ENCODE measurements around the gene ZNF525. TPM values are rescaled to one million over a fixed set of nuclear protein-coding genes. Genes with fewer than 3 reads are reported as not detected.
"Not testable (repeated sequence)": the region's sequence is repeated elsewhere in the genome, so short reads cannot be mapped to it uniquely, and the experiment has no call there.

ZNF525 gene
- 12.4 TPM for polyA plus RNA-seq

DNA sequence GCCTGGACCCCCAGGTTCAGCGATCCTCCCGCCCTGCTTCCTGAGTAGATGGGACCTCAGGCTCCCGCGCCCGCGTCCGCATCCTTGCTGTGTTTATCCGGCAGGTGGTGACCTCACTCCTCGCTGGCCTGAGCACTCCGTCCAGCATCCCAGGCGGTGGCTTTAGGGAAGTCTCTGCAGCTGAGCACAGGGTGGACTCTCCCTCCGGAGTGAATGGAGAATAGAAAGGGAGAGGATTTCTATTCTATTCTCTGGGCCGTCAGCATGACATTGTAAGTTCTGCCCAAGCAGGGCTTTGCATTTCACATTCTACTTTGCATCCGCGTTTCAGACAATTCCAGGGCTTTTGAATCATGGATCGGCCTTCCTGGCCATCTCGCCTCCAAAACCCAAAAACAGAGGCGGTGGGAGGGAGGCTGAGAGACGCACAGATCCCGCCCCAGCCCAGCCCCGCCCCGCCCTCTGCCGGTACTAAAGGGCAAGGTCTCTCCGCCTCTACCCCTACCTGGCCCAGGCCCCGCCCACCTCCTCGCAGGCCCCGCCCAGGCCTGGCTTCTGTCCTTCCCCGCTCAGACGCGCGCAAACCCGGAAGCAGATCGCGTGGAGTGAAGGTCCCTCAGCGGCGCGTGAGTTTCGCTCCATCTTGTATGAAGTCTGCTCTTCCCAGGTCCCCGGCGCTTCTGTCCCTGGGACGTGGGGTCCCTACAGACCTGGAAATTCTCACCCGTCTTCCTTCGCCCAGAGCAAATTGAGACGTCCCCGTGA is at the start of gene ZNF525:
ZNF525 (plus strand) TSS at position 572 of the 765 bp plus-strand sequence. CDS start 6,577 bp downstream, outside the sequence.
- peaks cover 0 to 10% (median 9%) of the 10 kb centered on the region in 3 donors for H3K9me3 Mint-ChIP-seq
- H3K36me3 Mint-ChIP-seq: peaks cover 9% of the 10 kb centered on the region
- H3K4me1 Mint-ChIP-seq: peaks cover 14 to 19% (median 19%) of the 10 kb centered on the region in 3 donors
- peak within 1 kb of the TSS; percentile 90 to 100 (median 98) for H3K4me3 Mint-ChIP-seq
- H3K27me3 Mint-ChIP-seq: no peaks in the 10 kb centered on the region
- peak within 1 kb of the TSS; percentile 91 to 96 (median 95) for H3K27ac Mint-ChIP-seq

DNA sequence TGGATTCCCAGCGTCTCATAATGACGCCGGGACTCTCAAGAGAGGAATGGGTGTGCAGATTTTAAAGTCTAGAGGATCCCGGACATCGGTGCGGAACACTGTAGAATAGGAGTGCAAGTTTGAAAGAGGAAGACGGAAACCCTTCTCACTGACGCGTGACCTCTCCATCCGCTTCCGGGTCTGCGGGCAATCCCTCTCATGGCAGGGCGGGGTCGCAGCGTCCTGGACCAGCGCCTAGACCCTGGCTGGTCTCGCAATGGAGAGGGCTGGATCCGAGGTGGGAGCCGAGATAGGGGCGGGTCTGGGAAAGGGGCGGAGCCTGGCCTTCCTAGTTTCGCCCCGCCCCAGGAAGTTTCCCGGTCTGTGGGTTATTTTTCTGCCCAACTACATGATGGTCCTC is 36.5 kb upstream of the ZNF525 start:
- Mint-ChIP-seq H3K4me1 (peaks cover 2 to 15% (median 2%) of the 10 kb centered on the region in 3 donors), H3K36me3 (peaks cover 2% of the 10 kb centered on the region), H3K27ac (no peak overlapping the region), H3K4me3 (peak overlapping the region in 3 of 4 donors; percentile 19 to 62 (median 61)), H3K27me3 (peaks cover 4% of the 10 kb centered on the region), H3K9me3 (peaks cover 13 to 45% (median 24%) of the 10 kb centered on the region in 3 donors)

DNA sequence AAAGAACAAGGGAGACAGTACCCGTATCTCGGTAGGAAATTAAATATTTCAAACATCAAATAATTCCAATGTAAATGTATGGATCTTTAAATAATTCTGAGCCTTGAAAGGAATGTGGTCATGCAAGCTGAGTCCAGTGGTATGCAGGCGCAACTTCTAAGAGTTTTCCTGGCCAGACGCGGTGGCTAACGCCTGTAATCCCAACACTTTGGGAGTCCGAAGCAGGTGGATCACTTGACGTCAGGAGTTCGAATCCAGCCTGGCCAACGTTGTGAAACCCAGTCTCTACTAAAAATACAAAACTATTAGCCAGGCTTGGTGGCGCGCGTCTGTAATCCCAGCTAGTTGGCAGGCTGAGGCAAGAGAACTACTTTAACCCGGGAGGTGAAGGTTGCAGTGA is 33.0 kb upstream of the ZNF525 start:
- Mint-ChIP-seq H3K9me3 (peaks cover 9 to 29% (median 13%) of the 10 kb centered on the region in 3 donors), H3K4me1 (peaks cover 8 to 24% (median 8%) of the 10 kb centered on the region in 3 donors), H3K4me3 (peak overlapping the region; percentile 73 to 79 (median 76)), H3K27me3 (peaks cover 4% of the 10 kb centered on the region), H3K27ac (no peak overlapping the region), H3K36me3 (peaks cover 8% of the 10 kb centered on the region)

DNA sequence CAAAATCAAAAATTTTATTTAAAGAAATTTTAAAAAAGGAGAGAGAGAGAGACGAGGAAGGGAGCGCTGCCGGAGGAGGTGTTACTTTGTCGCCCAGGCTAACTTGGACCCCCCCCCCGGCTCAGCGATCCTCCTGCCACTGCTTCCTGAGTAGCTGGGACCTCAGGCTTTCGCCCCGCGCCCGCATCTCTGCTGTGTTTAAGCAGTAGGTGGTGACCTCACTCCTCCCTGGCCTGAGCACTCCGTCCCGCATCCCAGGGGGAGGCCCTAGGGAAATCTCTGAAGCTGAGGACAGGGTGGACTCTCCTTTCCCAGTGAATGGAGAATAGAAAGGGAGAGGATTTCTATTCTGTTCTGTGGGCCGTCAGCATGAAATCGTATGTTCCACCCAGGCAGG is 32.4 kb upstream of the ZNF525 start:
- peak overlapping the region; percentile 91 to 99 (median 98) for H3K4me3 Mint-ChIP-seq
- peaks cover 4% of the 10 kb centered on the region for H3K27me3 Mint-ChIP-seq
- H3K36me3 Mint-ChIP-seq: peaks cover 8% of the 10 kb centered on the region
- peaks cover 9 to 25% (median 12%) of the 10 kb centered on the region in 3 donors for H3K9me3 Mint-ChIP-seq
- H3K4me1 Mint-ChIP-seq: peaks cover 8 to 24% (median 8%) of the 10 kb centered on the region in 3 donors
- H3K27ac Mint-ChIP-seq: peak overlapping the region; percentile 88 to 91 (median 90)

DNA sequence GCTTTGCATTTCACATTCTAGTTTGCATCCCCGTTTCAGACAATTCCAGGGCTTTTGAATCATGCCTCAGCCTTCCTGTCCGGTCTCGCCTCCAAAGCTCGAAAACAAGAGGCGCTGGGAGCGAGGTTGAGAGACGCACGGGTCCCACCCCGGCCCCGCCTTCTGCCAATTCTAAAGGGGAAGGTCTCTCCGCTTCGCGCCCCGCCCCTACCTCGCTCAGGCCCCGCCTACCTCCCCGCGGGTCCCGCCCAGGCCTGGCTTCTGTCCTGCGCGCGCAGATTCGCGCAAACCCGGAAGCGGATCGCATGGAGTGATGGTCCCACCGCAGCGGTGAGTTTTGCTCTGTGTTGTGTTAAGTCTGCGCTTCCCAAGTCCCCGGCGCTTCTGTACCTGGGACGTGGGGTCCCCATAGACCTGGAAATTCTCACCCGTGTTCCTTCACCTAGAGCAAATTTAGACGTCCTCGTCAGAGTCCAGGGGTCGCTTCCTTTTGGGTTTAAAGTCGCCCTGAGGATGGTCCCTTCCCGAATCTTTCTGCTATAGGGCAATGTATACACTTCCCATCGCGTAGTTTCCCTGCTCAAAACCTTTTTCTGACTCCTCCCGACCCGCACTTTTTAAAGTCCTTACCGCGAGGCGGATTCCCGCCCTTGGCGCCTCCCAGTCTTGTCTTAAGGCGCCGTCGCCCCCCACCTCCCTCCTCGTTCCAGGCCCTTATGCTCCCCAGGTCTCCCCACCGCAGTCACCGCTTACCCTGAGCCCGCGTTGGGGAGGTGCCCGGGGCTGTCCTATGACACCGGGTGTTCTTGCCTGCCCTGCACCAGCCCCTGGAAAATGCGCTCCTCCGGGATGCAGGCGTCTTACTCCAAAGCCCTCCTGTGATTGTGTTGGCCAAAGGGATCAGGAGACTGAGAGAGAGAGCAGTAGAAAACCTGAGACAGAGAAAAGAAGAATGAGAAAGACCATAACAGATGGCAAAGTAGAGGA is 31.7 kb upstream of the ZNF525 start, which contains the start of gene ZNF845:
ZNF845 (plus strand) TSS at position 287 of the 987 bp plus-strand sequence. CDS start 7,559 bp downstream, outside the sequence.
- H3K4me1 Mint-ChIP-seq: peaks cover 7 to 24% (median 8%) of the 10 kb centered on the region in 3 donors
- H3K27ac Mint-ChIP-seq: peak within 1 kb of the TSS; percentile 88 to 91 (median 90)
- H3K9me3 Mint-ChIP-seq: peaks cover 5 to 20% (median 8%) of the 10 kb centered on the region in 3 donors
- H3K36me3 Mint-ChIP-seq: peaks cover 12% of the 10 kb centered on the region
- H3K4me3 Mint-ChIP-seq: peak within 1 kb of the TSS; percentile 91 to 99 (median 98)
- peaks cover 1% of the 10 kb centered on the region for H3K27me3 Mint-ChIP-seq

DNA sequence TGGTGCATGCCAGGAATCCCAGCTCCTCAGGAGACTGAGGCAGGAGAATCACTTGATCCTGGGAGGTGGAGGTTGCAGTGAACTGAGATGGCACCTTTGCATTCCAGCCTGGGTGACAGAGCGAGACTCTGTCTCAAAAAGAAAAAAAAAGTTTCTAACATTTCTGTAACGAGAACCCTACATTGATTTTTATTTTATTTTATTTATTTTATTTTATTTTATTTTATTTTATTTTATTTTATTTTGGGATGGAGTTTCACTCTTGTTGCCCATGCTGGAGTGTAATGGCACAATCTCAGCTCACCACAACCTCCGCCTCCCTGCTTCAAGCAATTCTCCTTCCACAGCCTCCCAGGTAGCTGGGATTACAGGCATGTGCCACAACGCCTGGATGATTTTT is 21.1 kb upstream of the ZNF525 start:
- Mint-ChIP-seq H3K36me3 (peaks cover 66% of the 10 kb centered on the region), H3K9me3 (peaks cover 10 to 40% (median 23%) of the 10 kb centered on the region in 3 donors)
- H3K4me1 Mint-ChIP-seq, H3K4me3 Mint-ChIP-seq, H3K27me3 Mint-ChIP-seq, H3K27ac Mint-ChIP-seq: not testable (repeated sequence)

DNA sequence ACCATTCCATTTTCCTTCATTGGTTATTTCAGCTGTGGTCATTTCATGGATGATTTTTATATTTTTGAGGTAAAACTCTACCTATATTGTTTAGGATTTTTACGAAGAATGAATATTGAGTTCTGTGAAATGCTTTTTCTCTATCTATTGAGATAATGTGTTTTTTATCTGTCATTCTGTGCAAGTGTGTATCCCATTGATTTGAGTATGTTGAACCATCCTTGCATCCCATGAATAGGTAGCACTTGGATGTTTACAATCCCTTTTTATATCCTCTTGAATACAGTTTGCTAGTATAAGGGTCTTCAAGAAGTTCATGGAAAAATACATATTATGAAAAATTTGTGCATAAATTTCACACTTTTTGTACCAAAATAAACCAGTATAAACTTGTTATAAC is 9.8 kb upstream of the ZNF525 start:
- peaks cover 8% of the 10 kb centered on the region for H3K36me3 Mint-ChIP-seq
- H3K9me3 Mint-ChIP-seq: peaks cover 22 to 45% (median 41%) of the 10 kb centered on the region in 3 donors
- peaks cover 0 to 1% (median 0%) of the 10 kb centered on the region in 3 donors for H3K4me1 Mint-ChIP-seq
- H3K27me3 Mint-ChIP-seq: no peaks in the 10 kb centered on the region
- H3K4me3 Mint-ChIP-seq: peak overlapping the region in 1 of 4 donors; percentile 5
- H3K27ac Mint-ChIP-seq: peak overlapping the region in 1 of 3 donors; percentile 19

DNA sequence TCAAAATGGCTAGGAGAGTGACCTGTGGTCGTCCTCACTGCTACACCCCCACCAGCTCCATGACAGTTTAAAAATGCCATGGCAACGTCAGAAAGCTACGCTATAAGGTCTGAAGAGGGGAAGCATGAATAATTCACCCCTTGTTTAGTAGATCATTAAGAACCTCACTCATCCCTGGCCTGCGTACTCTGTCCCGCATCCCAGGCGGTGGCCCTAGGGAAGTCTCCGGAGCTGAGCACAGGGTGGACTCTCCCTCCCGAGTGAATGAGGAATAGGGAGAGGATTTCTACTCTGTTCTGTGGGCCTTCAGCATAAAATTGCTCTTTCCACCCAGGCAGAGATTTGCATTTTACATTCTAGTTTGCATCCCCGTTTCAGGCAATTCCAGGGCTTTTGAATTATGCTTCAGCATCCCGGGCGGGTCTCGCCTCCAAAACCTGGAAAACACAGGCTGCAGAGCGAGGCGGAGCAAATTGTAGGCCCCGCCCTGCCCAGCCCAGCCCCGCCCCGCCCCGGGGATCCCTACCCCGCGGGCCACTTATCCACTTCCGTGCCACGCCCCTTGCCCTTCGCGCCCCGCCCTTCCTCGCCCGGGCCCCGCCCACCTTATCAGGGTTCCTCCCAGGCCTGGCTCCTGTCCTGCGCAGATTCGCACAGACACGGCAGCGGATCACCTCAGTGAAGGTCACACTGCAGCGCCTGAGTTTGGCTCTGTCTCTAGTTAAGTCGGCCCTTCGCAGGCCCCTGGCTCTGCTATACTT is 7.5 kb upstream of the ZNF525 start:
- no peak overlapping the region for H3K27ac Mint-ChIP-seq
- peaks cover 0 to 1% (median 0%) of the 10 kb centered on the region in 3 donors for H3K4me1 Mint-ChIP-seq
- no peaks in the 10 kb centered on the region for H3K36me3 Mint-ChIP-seq
- peaks cover 13 to 32% (median 25%) of the 10 kb centered on the region in 3 donors for H3K9me3 Mint-ChIP-seq
- H3K4me3 Mint-ChIP-seq: peak overlapping the region in 1 of 4 donors; percentile 8
- H3K27me3 Mint-ChIP-seq: no peaks in the 10 kb centered on the region

DNA sequence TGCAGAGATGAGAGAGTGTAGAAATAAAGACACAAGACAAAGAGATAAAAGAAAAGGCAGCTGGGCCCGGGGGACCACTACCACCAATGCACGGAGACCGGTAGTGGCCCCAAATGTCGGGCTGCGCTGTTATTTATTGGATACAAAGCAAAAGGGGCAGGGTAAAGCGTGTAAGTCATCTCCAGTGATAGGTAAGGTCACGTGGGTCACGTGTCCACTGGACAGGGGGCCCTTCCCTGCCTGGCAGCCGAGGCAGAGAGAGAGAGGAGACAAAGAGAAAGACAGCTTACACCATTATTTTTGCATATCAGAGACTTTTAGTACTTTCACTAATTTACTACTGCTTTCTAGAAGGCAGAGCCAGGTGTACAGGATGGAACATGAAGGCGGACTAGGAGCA is 5.4 kb upstream of the ZNF525 start:
- H3K4me1 Mint-ChIP-seq, H3K27ac Mint-ChIP-seq, H3K27me3 Mint-ChIP-seq, H3K36me3 Mint-ChIP-seq: not testable (repeated sequence)
- Mint-ChIP-seq H3K9me3 (peaks cover 5 to 20% (median 19%) of the 10 kb centered on the region in 3 donors), H3K4me3 (peak overlapping the region in 1 of 4 donors; percentile 29)

DNA sequence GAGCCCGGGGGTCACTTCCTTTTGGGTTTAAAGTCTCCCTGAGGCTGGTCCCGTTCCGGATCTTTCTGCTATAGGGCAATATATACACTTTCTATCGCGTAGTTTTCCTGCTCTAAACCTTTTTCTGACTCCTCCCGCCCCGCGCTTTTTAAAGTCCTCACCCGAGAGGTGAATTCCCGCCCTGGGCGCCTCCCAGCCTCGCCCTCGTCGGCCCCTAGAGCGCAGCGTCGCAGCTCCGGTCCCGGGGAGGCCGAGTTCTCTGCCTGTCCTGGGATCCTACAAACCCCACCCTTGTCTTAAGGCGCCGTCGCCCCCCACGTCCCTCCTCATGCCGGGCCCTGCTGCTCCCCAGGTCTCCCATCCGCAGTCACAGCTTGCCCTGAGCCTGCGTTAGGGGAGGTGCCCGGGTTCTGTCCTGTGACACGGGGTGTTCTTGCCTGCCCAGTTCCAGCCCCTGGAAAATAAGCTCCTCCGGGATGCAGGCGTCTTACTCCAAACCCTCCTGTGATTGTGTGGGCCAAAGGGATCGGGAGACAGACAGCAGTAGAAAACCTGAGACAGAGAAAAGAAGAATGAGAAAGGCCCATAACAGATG is 491 bp downstream of the ZNF525 start:
- peaks cover 1 to 11% (median 9%) of the 10 kb centered on the region in 3 donors for H3K9me3 Mint-ChIP-seq
- H3K4me3 Mint-ChIP-seq: peak overlapping the region; percentile 90 to 100 (median 98)
- H3K36me3 Mint-ChIP-seq: peaks cover 12% of the 10 kb centered on the region
- no peaks in the 10 kb centered on the region for H3K27me3 Mint-ChIP-seq
- peaks cover 14 to 19% (median 19%) of the 10 kb centered on the region in 3 donors for H3K4me1 Mint-ChIP-seq
- peak overlapping the region; percentile 91 to 96 (median 95) for H3K27ac Mint-ChIP-seq

DNA sequence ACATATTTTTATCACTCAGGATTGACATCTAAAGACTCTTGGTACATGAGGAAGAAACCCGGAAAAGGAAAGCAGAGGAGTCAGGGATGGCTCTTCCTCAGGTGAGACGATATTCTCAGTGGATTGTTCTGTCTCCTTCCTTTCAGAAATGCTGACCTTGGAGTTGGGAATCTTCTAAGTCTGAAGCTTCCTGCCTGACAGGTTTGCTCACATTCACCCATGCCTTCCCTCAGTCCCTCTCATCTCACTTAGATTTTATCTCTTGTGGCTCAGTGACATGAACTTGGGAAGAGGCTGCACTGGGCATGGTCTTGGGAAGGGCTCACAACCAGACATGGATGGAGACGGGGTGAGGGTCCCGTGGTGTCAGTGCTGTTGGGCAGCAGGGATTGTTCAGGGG is 6.7 kb downstream of the ZNF525 start:
- no peaks in the 10 kb centered on the region for H3K27me3 Mint-ChIP-seq
- peaks cover 32% of the 10 kb centered on the region for H3K36me3 Mint-ChIP-seq
- H3K9me3 Mint-ChIP-seq: peaks cover 3 to 10% (median 5%) of the 10 kb centered on the region in 3 donors
- peak overlapping the region in 1 of 4 donors; percentile 1 for H3K4me3 Mint-ChIP-seq
- no peak overlapping the region for H3K27ac Mint-ChIP-seq
- peaks cover 2 to 11% (median 3%) of the 10 kb centered on the region in 3 donors for H3K4me1 Mint-ChIP-seq

DNA sequence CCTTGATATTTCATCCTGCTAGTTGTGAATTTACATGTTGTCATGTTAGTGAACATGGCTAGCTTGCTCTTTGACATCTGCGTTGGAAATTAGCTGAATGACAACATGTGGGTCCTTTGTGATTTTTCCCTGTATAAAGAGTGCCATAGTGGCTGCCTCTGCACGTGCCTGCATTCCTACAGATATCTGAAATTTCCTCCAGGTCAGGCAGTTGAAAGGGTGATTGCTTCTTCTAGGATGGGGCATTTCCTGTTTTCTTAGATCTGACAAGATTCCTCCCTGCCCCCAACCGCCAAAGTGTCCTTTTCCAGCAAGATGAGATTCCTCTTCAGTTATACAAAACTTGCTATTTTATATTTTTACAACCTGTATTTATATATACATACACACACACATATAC is 8.8 kb downstream of the ZNF525 start:
- Mint-ChIP-seq H3K27ac (no peak overlapping the region), H3K36me3 (peaks cover 42% of the 10 kb centered on the region), H3K4me3 (no peak overlapping the region), H3K27me3 (no peaks in the 10 kb centered on the region), H3K4me1 (peaks cover 0 to 1% (median 0%) of the 10 kb centered on the region in 3 donors), H3K9me3 (peaks cover 3 to 13% (median 5%) of the 10 kb centered on the region in 3 donors)

DNA sequence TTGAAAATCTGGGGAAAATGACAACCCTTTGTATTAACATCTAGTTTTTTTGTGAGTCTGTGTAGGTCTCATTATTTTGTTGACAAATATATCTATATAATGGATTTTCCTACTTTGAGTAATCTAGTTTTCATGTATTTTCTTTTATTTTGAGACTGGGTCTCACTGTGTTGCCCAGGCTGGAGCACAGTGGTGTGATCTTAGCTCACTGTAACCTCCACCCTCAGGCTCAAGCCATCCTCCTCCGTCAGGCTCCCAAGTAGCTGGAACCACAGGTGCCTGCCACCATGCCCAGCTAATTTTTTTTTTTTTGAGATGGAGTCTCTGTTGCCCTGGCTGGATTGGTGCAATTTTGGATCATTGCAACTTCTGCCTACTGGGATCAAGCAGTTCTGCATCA is 9.2 kb downstream of the ZNF525 start:
- H3K4me1 Mint-ChIP-seq: peaks cover 0 to 1% (median 0%) of the 10 kb centered on the region in 3 donors
- H3K9me3 Mint-ChIP-seq: peaks cover 3 to 17% (median 5%) of the 10 kb centered on the region in 3 donors

More for the DNA sequence above, 9.2 kb downstream of the ZNF525 start:
- Mint-ChIP-seq H3K4me3 (no peak overlapping the region), H3K27ac (peak overlapping the region in 1 of 3 donors; percentile 71), H3K36me3 (peaks cover 45% of the 10 kb centered on the region), H3K27me3 (no peaks in the 10 kb centered on the region)
